Calu3 (cell line): ENCODE data around the gene PLEKHA4. TPM values are rescaled to one million over a fixed set of nuclear protein-coding genes. Genes with fewer than 3 reads are reported as not detected.
"Not testable (repeated sequence)": the region's sequence is repeated elsewhere in the genome, so short reads cannot be mapped to it uniquely, and the experiment has no call there.

Experiments
- BruUV-seq: library from RNA; stranded (reverse); fragments of 400-500 nt; replicated peaks from 2 replicates; lab custom pipeline; 2021; lab: Mats Ljungman, UMichigan
- CTCF ChIA-PET: fragments of 300-600 bp; sonication (Branson Sonifier 250); formaldehyde crosslinking; loops from one replicate; lab custom pipeline; 2022; ENCODE audit warnings: antibody characterized with exemption; lab: Charles Lee
- DNase-seq: peaks from one replicate; pipeline ENCODE4 v3.0.0; 2022
- H3K27ac Mint-ChIP-seq: one replicate; pipeline ENCODE4 v1.8.0; 2022; ENCODE audit warnings: mixed read lengths; ENCODE audit not compliant: unreplicated experiment
- H3K27me3 Mint-ChIP-seq: one replicate; pipeline ENCODE4 v1.8.0; 2022; ENCODE audit warnings: mixed read lengths; ENCODE audit not compliant: unreplicated experiment
- H3K36me3 Mint-ChIP-seq: one replicate; pipeline ENCODE4 v1.8.0; 2022; ENCODE audit warnings: mild to moderate bottlenecking, moderate library complexity, mixed read lengths; ENCODE audit not compliant: insufficient read depth, unreplicated experiment
- H3K4me1 Mint-ChIP-seq: one replicate; pipeline ENCODE4 v1.8.0; 2022; ENCODE audit warnings: mild to moderate bottlenecking, low read depth, mixed read lengths; ENCODE audit not compliant: unreplicated experiment
- H3K4me3 Mint-ChIP-seq: one replicate; pipeline ENCODE4 v1.8.0; 2022; ENCODE audit warnings: mild to moderate bottlenecking, low read depth, moderate library complexity, mixed read lengths; ENCODE audit not compliant: unreplicated experiment
- H3K9me3 Mint-ChIP-seq: one replicate; pipeline ENCODE4 v1.8.0; 2022; ENCODE audit warnings: low read depth, mixed read lengths; ENCODE audit not compliant: unreplicated experiment
- CTCF ChIP-seq: fragments of 200-600 bp; IDR thresholded peaks from one replicate; pipeline ENCODE4 v1.8.0; 2022; ENCODE audit warnings: antibody characterized with exemption; ENCODE audit not compliant: unreplicated experiment
- intact Hi-C: fragments of 100-400 bp; cut with micrococcal nuclease; formaldehyde crosslinking; loops from one replicate; pipeline ENCODE4 v1.10.0; 2022; ENCODE audit not compliant: unreplicated experiment
- total RNA-seq: library from RNA; stranded (reverse); gene quantifications from 2 replicates; pipeline ENCODE4 v1.2.3, GENCODE V29; 2022

PLEKHA4 gene
- total RNA-seq, 1 experiment from 2014 or later = 57.6 TPM

GRCh38 chr19:48794291-48794690 is 74.1 kb downstream of the PLEKHA4 start:
- Mint-ChIP-seq H3K27ac (peak overlapping the region; percentile 6), H3K9me3 (no peaks in the 10 kb centered on the region), H3K27me3 (no peaks in the 10 kb centered on the region), H3K4me1 (peaks cover 15% of the 10 kb centered on the region), H3K4me3 (peak overlapping the region; percentile 80), H3K36me3 (peaks cover 23% of the 10 kb centered on the region)
- intact Hi-C loops = loop anchor here (2.0 kb wide), 1 partner anchor 177 kb away; no protein-coding TSS in a partner anchor
- no peak for DNase-seq
- no peak for TF ChIP-seq CTCF
- no TSS peak for BruUV-seq
- CTCF ChIA-PET = interaction anchor here (0.6 to 2.3 kb wide), 4 partner anchors 17 to 176 kb away, joined by 3 to 20 read pairs (median 10); partner anchors contain the start of gene BCAT2

DNA sequence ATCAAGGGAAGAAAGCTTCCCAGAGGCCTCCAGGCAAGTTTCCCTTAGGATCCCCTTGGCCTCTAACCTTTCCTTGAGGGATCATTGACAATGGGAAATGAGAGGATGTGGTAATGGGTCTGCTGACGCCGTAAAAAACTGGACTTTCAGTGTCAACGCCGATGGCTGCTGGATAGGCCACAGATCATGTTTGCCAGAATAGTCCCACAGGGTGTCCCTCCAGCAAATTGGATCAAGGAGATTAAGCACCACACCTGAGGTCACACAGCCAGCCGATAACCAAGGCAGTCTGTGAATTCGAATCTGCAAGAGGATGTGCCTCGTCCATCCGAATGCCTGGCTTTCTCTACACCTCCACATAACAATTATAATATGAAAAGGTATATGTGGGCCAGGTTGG is 75.1 kb downstream of the PLEKHA4 start:
- CTCF ChIA-PET = interaction anchor here (0.7 kb wide), 1 partner anchor 8 kb away, joined by 3 read pairs; no protein-coding TSS in a partner anchor
- no peak for DNase-seq
- no peak for TF ChIP-seq CTCF
- no peak overlapping the region for H3K4me3 Mint-ChIP-seq
- no peaks in the 10 kb centered on the region for H3K27me3 Mint-ChIP-seq
- intact Hi-C loops = no loop called here
- no peaks in the 10 kb centered on the region for H3K9me3 Mint-ChIP-seq
- peaks cover 22% of the 10 kb centered on the region for H3K36me3 Mint-ChIP-seq
- H3K27ac Mint-ChIP-seq = no peak overlapping the region
- BruUV-seq = no TSS peak
- peaks cover 15% of the 10 kb centered on the region for H3K4me1 Mint-ChIP-seq

- intact Hi-C loops, H3K4me3 Mint-ChIP-seq, H3K27me3 Mint-ChIP-seq, H3K27ac Mint-ChIP-seq, H3K4me1 Mint-ChIP-seq, BruUV-seq, H3K36me3 Mint-ChIP-seq, DNase-seq, H3K9me3 Mint-ChIP-seq: not testable (repeated sequence)
- CTCF ChIA-PET = interaction anchor here (0.6 to 2.1 kb wide), 3 partner anchors 49 to 183 kb away, joined by 3 to 39 read pairs (median 16); partner anchors contain the start of gene HSD17B14
Measured at GRCh38 chr19:48787331-48787730, 81.1 kb downstream of the PLEKHA4 start.

Other genes with a start within 250 kb of the PLEKHA4 start
- 1,224 and 1,339 TPM in 2 replicates for gene RPL18, start 249.4 kb downstream of the PLEKHA4 start, total RNA-seq
- 20.5 and 24.2 TPM in 2 replicates for gene SPHK2, start 249.1 kb downstream of the PLEKHA4 start, total RNA-seq
- gene DBP, start 231.2 kb downstream of the PLEKHA4 start, total RNA-seq = 4.3 and 4.9 TPM in 2 replicates
- 2.1 and 5.1 TPM in 2 replicates for gene CA11, start 222.4 kb downstream of the PLEKHA4 start, total RNA-seq
- gene NTN5, start 195.6 kb downstream of the PLEKHA4 start, total RNA-seq = 0.57 and 0.66 TPM in 2 replicates
- gene FUT2, start 172.6 kb downstream of the PLEKHA4 start, total RNA-seq = 8.7 and 10.4 TPM in 2 replicates
- gene MAMSTR, start 148.9 kb downstream of the PLEKHA4 start, total RNA-seq = 1.7 TPM in 2 replicates
- 0.09 and 0.29 TPM in 2 replicates for gene RASIP1, start 128.0 kb downstream of the PLEKHA4 start, total RNA-seq
- 0.31 and 0.42 TPM in 2 replicates for gene IZUMO1, start 121.7 kb downstream of the PLEKHA4 start, total RNA-seq
- 2.6 and 2.9 TPM in 2 replicates for gene FUT1, start 116.0 kb downstream of the PLEKHA4 start, total RNA-seq
- gene FGF21, start 113.1 kb downstream of the PLEKHA4 start, total RNA-seq = not detected in 2 replicates
- 84.4 and 91.0 TPM in 2 replicates for gene BCAT2, start 57.6 kb downstream of the PLEKHA4 start, total RNA-seq
- 2.6 and 5.7 TPM in 2 replicates for gene HSD17B14, start 32.1 kb downstream of the PLEKHA4 start, total RNA-seq
- 118 TPM in 2 replicates for gene PPP1R15A, start 3.8 kb upstream of the PLEKHA4 start, total RNA-seq
- not detected in 2 replicates for gene TULP2, start 30.1 kb upstream of the PLEKHA4 start, total RNA-seq
- gene NUCB1, start 31.7 kb upstream of the PLEKHA4 start, total RNA-seq = 162 and 173 TPM in 2 replicates
- 2.1 and 5.3 TPM in 2 replicates for gene DHDH, start 65.1 kb upstream of the PLEKHA4 start, total RNA-seq
- 141 and 147 TPM in 2 replicates for gene BAX, start 86.3 kb upstream of the PLEKHA4 start, total RNA-seq
- 1,459 and 1,979 TPM in 2 replicates for gene FTL, start 96.7 kb upstream of the PLEKHA4 start, total RNA-seq
- gene GYS1, start 124.7 kb upstream of the PLEKHA4 start, total RNA-seq = 59.6 and 64.7 TPM in 2 replicates
- 184 and 199 TPM in 2 replicates for gene RUVBL2, start 125.3 kb upstream of the PLEKHA4 start, total RNA-seq
- 1.1 TPM in 1 of 2 replicates, not detected in the other for gene LHB, start 148.5 kb upstream of the PLEKHA4 start, total RNA-seq
- 1.1 TPM in 1 of 2 replicates, not detected in the other for gene CGB3, start 155.7 kb upstream of the PLEKHA4 start, total RNA-seq
- 0.52 TPM in 1 of 2 replicates, not detected in the other for gene CGB2, start 163.3 kb upstream of the PLEKHA4 start, total RNA-seq
- not detected in 2 replicates for gene CGB1, start 168.3 kb upstream of the PLEKHA4 start, total RNA-seq
- gene CGB5, start 175.2 kb upstream of the PLEKHA4 start, total RNA-seq = 2.6 and 3.3 TPM in 2 replicates
- 0.54 and 0.56 TPM in 2 replicates for gene CGB8, start 180.5 kb upstream of the PLEKHA4 start, total RNA-seq
- gene CGB7, start 189.1 kb upstream of the PLEKHA4 start, total RNA-seq = 0.66 and 1.0 TPM in 2 replicates
- gene NTF4, start 196.2 kb upstream of the PLEKHA4 start, total RNA-seq = 0.69 and 0.83 TPM in 2 replicates
- not detected in 2 replicates for gene KCNA7, start 204.1 kb upstream of the PLEKHA4 start, total RNA-seq
- 310 and 325 TPM in 2 replicates for gene SNRNP70, start 216.8 kb upstream of the PLEKHA4 start, total RNA-seq
- gene LIN7B, start 245.8 kb upstream of the PLEKHA4 start, total RNA-seq = 7.0 and 7.5 TPM in 2 replicates